Endothelial cell of umbilical vein (primary cell): ENCODE results near the gene FNIP1. TPM values are rescaled to one million over a fixed set of nuclear protein-coding genes. Genes with fewer than 3 reads are reported as not detected.

Experiments
- BruUV-seq: library from RNA; stranded (reverse); fragments of 400-500 nt; replicated peaks from 2 replicates; lab custom pipeline; 2021; lab: Mats Ljungman, UMichigan
- CTCF ChIA-PET: fragments of 300-600, 350-600 bp; sonication (Branson Sonifier 250); formaldehyde crosslinking; loops from one replicate; lab custom pipeline; 2021; ENCODE audit warnings: antibody characterized with exemption, inconsistent platforms; lab: Charles Lee
- POLR2A ChIA-PET: fragments of 300-600, 350-600 bp; sonication (Branson Sonifier 250); formaldehyde crosslinking; loops from one replicate; lab custom pipeline; 2021; ENCODE audit warnings: antibody characterized with exemption, inconsistent platforms; lab: Charles Lee
- DNase-seq: peaks from one replicate; pipeline ENCODE4 v3.0.0-alpha.2; 2011; ENCODE audit warnings: low read depth, low spot score
- FAIRE-seq: peaks from 2 replicates; lab custom pipeline; 2011; peaks lifted over from hg19 to GRCh38; lab: Jason Lieb, UNC
- H2AFZ ChIP-seq: 2 replicates; pipeline ENCODE4 v1.6.0; 2012; ENCODE audit warnings: low read depth, low read length, control low read depth, inconsistent platforms
- H3K27ac ChIP-seq: 2 replicates; pipeline ENCODE4 v1.5.1; 2011; ENCODE audit warnings: low read depth, mild to moderate bottlenecking, control low read depth, low read length, moderate library complexity; ENCODE audit not compliant: insufficient read depth
- H3K27me3 ChIP-seq, 2 experiments: 2 replicates each; pipeline versions ENCODE4 v1.6.0 to v1.6.1; 2011; ENCODE audit warnings: low read length in 2 of 2, mixed read lengths in 1 of 2; ENCODE audit not compliant: control insufficient read depth in 2 of 2, insufficient read depth in 2 of 2
- H3K36me3 ChIP-seq, 2 experiments: 2 replicates in 1 of 2; 3 replicates in 1 of 2; pipeline ENCODE4 v1.5.1; 2011; ENCODE audit warnings: low read length in 2 of 2, mild to moderate bottlenecking in 1 of 2, moderate library complexity in 1 of 2; ENCODE audit not compliant: control insufficient read depth in 2 of 2, insufficient read depth in 2 of 2; ENCODE audit errors: extremely low read depth in 1 of 2
- H3K4me1 ChIP-seq: 3 replicates; pipeline ENCODE4 v1.5.1; 2011; ENCODE audit warnings: mild to moderate bottlenecking, low read length; ENCODE audit not compliant: control insufficient read depth, insufficient read depth; ENCODE audit errors: extremely low read depth
- H3K4me2 ChIP-seq: 2 replicates; pipeline ENCODE4 v1.6.1; 2011; ENCODE audit warnings: low read length, control low read depth, mixed read lengths; ENCODE audit not compliant: insufficient read depth
- H3K4me3 ChIP-seq, 3 experiments: fragments of 200-600 bp in 1 of 3; sonication (generic), shearing (Covaris generic) in 1 of 3; replicated peaks in 1 of 3; 2 replicates each; pipeline ENCODE4 v1.5.1; 2011 to 2016; ENCODE audit warnings: control low read depth in 3 of 3, low read length in 3 of 3, mild to moderate bottlenecking in 2 of 3, inconsistent platforms in 1 of 3, low read depth in 1 of 3, moderate library complexity in 1 of 3; ENCODE audit not compliant: insufficient read depth in 1 of 3
- H3K79me2 ChIP-seq: 2 replicates; pipeline ENCODE4 v1.6.0; 2012; ENCODE audit warnings: low read length, inconsistent platforms; ENCODE audit not compliant: control insufficient read depth, insufficient read depth
- H3K9ac ChIP-seq: replicated peaks from 2 replicates; pipeline ENCODE3; 2011; ENCODE audit warnings: low read length, control low read depth; ENCODE audit not compliant: insufficient read depth; ENCODE audit errors: extremely low read depth
- H3K9me1 ChIP-seq: replicated peaks from 3 replicates; pipeline ENCODE4 v1.6.0; 2011; ENCODE audit warnings: mild to moderate bottlenecking, low read length; ENCODE audit not compliant: control insufficient read depth, insufficient read depth; ENCODE audit errors: extremely low read depth
- H3K9me3 ChIP-seq: replicated peaks from 2 replicates; pipeline ENCODE4 v1.5.1; 2012; ENCODE audit warnings: low read length, inconsistent platforms; ENCODE audit not compliant: control insufficient read depth, insufficient read depth
- H4K20me1 ChIP-seq: replicated peaks from 2 replicates; pipeline ENCODE3; 2011; ENCODE audit warnings: mild to moderate bottlenecking, low read length; ENCODE audit not compliant: control insufficient read depth, insufficient read depth; ENCODE audit errors: extremely low read depth
- CTCF ChIP-seq, 2 donors: IDR thresholded peaks; 1 replicate in 1 of 2; 2 replicates in 1 of 2; pipeline ENCODE4 v1.5.1; 2011; ENCODE audit warnings: low read length in 2 of 2, mild to moderate bottlenecking in 2 of 2, moderate library complexity in 2 of 2, control low read depth in 1 of 2, inconsistent platforms in 1 of 2, low read depth in 1 of 2; ENCODE audit not compliant: insufficient read depth in 1 of 2; ENCODE audit errors: extremely low read depth in 1 of 2
- EZH2 ChIP-seq: IDR thresholded peaks from 2 replicates; pipeline ENCODE4 v1.6.1; 2012; ENCODE audit warnings: borderline replicate concordance, low read depth, mild to moderate bottlenecking, moderate library complexity, low read length, inconsistent platforms; ENCODE audit not compliant: severe bottlenecking
- FOS ChIP-seq: IDR thresholded peaks from 2 replicates; pipeline ENCODE4 v1.6.1; 2011; ENCODE audit warnings: mild to moderate bottlenecking, low read length, moderate library complexity, borderline replicate concordance; ENCODE audit not compliant: insufficient read depth
- GATA2 ChIP-seq: IDR thresholded peaks from 2 replicates; pipeline ENCODE4 v1.7.0; 2011; ENCODE audit warnings: low read depth, mild to moderate bottlenecking, moderate library complexity, mixed read lengths, low read length; ENCODE audit not compliant: insufficient read length, insufficient read depth
- JUN ChIP-seq: IDR thresholded peaks from 2 replicates; pipeline ENCODE4 v1.6.1; 2011; ENCODE audit warnings: borderline replicate concordance, low read depth; ENCODE audit not compliant: insufficient read length, insufficient read depth
- MAX ChIP-seq: IDR thresholded peaks from 2 replicates; pipeline ENCODE4 v1.6.1; 2011; ENCODE audit not compliant: insufficient read depth, insufficient read length
- MYC ChIP-seq: IDR thresholded peaks from one replicate; pipeline ENCODE4 v1.6.1; 2011; ENCODE audit warnings: mild to moderate bottlenecking, low read depth, low read length
- POLR2A ChIP-seq: IDR thresholded peaks from 2 replicates; pipeline ENCODE4 v1.6.1; 2012; ENCODE audit warnings: low read depth, mild to moderate bottlenecking, control low read depth, low read length
- POLR2AphosphoS5 ChIP-seq: IDR thresholded peaks from 2 replicates; pipeline ENCODE4 v1.6.1; 2012; ENCODE audit warnings: low read depth, mild to moderate bottlenecking, control low read depth, low read length, moderate library complexity; ENCODE audit not compliant: insufficient read depth
- dilution Hi-C: fragments of 300-500 bp; cut with MboI; formaldehyde crosslinking; loops from one replicate; pipeline ENCODE4 v1.15.0; 2019; ENCODE audit warnings: low sequenced_read_pairs; ENCODE audit not compliant: extremely low pct_ligation_motif_present
- intact Hi-C: fragments of 100-400 bp; cut with micrococcal nuclease; formaldehyde crosslinking; loops from one replicate; pipeline ENCODE4 v1.10.0; 2022
- polyA plus RNA-seq, 4 experiments: library from polyadenylated mRNA; depleted of rRNA in 3 of 4; stranded (reverse) in 3 of 4; unstranded in 1 of 4; fragments of >200 nt; gene quantifications; 2 replicates each; pipeline versions ENCODE4 v1.2.1 to v1.2.3, GENCODE V29; 2011 to 2012; ENCODE audit warnings: missing spikeins in 1 of 4
- total RNA-seq: library from RNA; stranded (reverse); gene quantifications from 2 replicates; pipeline ENCODE4 v1.2.3, GENCODE V29; 2021

The FNIP1 gene
- total and polyA plus RNA-seq, 2 donors (not counting 3 experiments of a cell fraction or from before 2014, with no cell fraction given), result 5.9 to 27.3 TPM

- H3K9me3 ChIP-seq, result no peaks in the 10 kb centered on the region
- H3K27ac ChIP-seq, result no peak overlapping the region
- H3K27me3 ChIP-seq, result no peaks in the 10 kb centered on the region
- H3K4me3 ChIP-seq, result no peak overlapping the region
- dilution Hi-C loops, result no loop called here
- H3K4me2 ChIP-seq, result no peak overlapping the region
- ChIA-PET CTCF (no interaction called here), POLR2A (no interaction called here)
- no peaks in the 10 kb centered on the region for H4K20me1 ChIP-seq
- DNase-seq, result no peak
- FAIRE-seq, result no peak
- no peaks in the 10 kb centered on the region for H3K4me1 ChIP-seq
- intact Hi-C loops, result no loop called here
- no peak overlapping the region for H3K9ac ChIP-seq
- no TSS peak for BruUV-seq
- TF ChIP-seq CTCF (IDR thresholded peaks at IDR 0.05; ENCODE audit: extremely low read depth in 1 of 2, insufficient read depth in 1 of 2, low read depth in 1 of 2, low read length in 2 of 2), result no peak
- H3K36me3 ChIP-seq, result peaks cover 4 to 9% of the 10 kb centered on the region in 2 experiments
- no peak overlapping the region for H2AFZ ChIP-seq
- peaks cover 61% of the 10 kb centered on the region for H3K79me2 ChIP-seq
- H3K9me1 ChIP-seq, result no peaks in the 10 kb centered on the region
Observed at GRCh38 chr5:131746423-131746822, 50.4 kb downstream of the FNIP1 start.

GRCh38 chr5:131745703-131746102 is 51.1 kb downstream of the FNIP1 start:
- Histone ChIP-seq H2AFZ (no peak overlapping the region), H3K27me3 (no peaks in the 10 kb centered on the region), H3K9me3 (no peaks in the 10 kb centered on the region), H3K9me1 (no peaks in the 10 kb centered on the region), H3K4me2 (no peak overlapping the region), H3K36me3 (peaks cover 4 to 9% of the 10 kb centered on the region in 2 experiments), H3K79me2 (peaks cover 55% of the 10 kb centered on the region), H4K20me1 (no peaks in the 10 kb centered on the region), H3K4me1 (no peaks in the 10 kb centered on the region), H3K4me3 (no peak overlapping the region), H3K9ac (no peak overlapping the region), H3K27ac (no peak overlapping the region)
- FAIRE-seq, result no peak
- CTCF ChIA-PET, result no interaction called here
- BruUV-seq, result no TSS peak
- TF ChIP-seq EZH2 (no peak), POLR2AphosphoS5 (no peak), MYC (no peak), GATA2 (no peak), FOS (no peak), JUN (no peak), CTCF (IDR thresholded peaks at IDR 0.05; ENCODE audit: extremely low read depth in 1 of 2, insufficient read depth in 1 of 2, low read depth in 1 of 2, low read length in 2 of 2) (no peak), POLR2A (no peak), MAX (no peak)
- intact Hi-C loops, result no loop called here
- dilution Hi-C loops, result no loop called here
- POLR2A ChIA-PET, result no interaction called here
- no peak for DNase-seq
